Trophoblast cell (in vitro differentiated cells and primary cell): Measurements from ENCODE around the gene TDG.
"Not testable (repeated sequence)": the region's sequence is repeated elsewhere in the genome, so short reads cannot be mapped to it uniquely, and the experiment has no call there.

Experiments
- DNase-seq, 2 donors: peaks; one replicate each; pipeline ENCODE4 v3.0.0-alpha.2; 2016
- H2AFZ ChIP-seq: 2 replicates; pipeline ENCODE4 v1.6.1; 2013; ENCODE audit warnings: low read length, moderate library complexity, mild to moderate bottlenecking; ENCODE audit not compliant: insufficient read depth, poor library complexity
- H2AK5ac ChIP-seq: 2 replicates; pipeline ENCODE4 v1.6.1; 2013; ENCODE audit warnings: mild to moderate bottlenecking, low read length
- H2BK120ac ChIP-seq: 2 replicates; pipeline ENCODE4 v1.6.1; 2013; ENCODE audit warnings: low read length, mild to moderate bottlenecking, moderate library complexity; ENCODE audit not compliant: insufficient read depth, poor library complexity
- H2BK12ac ChIP-seq: 2 replicates; pipeline ENCODE4 v1.6.1; 2013; ENCODE audit warnings: mild to moderate bottlenecking, low read length, moderate library complexity
- H2BK5ac ChIP-seq: 2 replicates; pipeline ENCODE4 v1.6.1; 2013; ENCODE audit warnings: low read length, low read depth, moderate library complexity, mild to moderate bottlenecking; ENCODE audit not compliant: poor library complexity
- H3K14ac ChIP-seq: 2 replicates; pipeline ENCODE4 v1.6.1; 2013; ENCODE audit warnings: mild to moderate bottlenecking, low read length
- H3K18ac ChIP-seq: 2 replicates; pipeline ENCODE4 v1.6.1; 2013; ENCODE audit warnings: mild to moderate bottlenecking, low read length
- H3K23ac ChIP-seq: 2 replicates; pipeline ENCODE4 v1.6.1; 2013; ENCODE audit warnings: low read length
- H3K27ac ChIP-seq: 2 replicates; pipeline ENCODE4 v1.5.1; 2013; ENCODE audit warnings: low read depth, mild to moderate bottlenecking, inconsistent platforms, low read length, moderate library complexity
- H3K27me3 ChIP-seq: 2 replicates; pipeline ENCODE4 v1.6.1; 2013; ENCODE audit warnings: inconsistent platforms, mild to moderate bottlenecking, low read length, moderate library complexity; ENCODE audit not compliant: insufficient read depth
- H3K36me3 ChIP-seq, 2 experiments: 1 replicate in 1 of 2; 2 replicates in 1 of 2; pipeline ENCODE4 v1.6.1; 2013; ENCODE audit warnings: low read length in 2 of 2, mild to moderate bottlenecking in 2 of 2, moderate library complexity in 1 of 2; ENCODE audit not compliant: insufficient read depth in 2 of 2, control insufficient read depth in 1 of 2
- H3K4ac ChIP-seq: 2 replicates; pipeline ENCODE4 v1.6.1; 2013; ENCODE audit warnings: low read depth, mild to moderate bottlenecking, low read length, moderate library complexity
- H3K4me1 ChIP-seq, 2 experiments: 1 replicate in 1 of 2; 2 replicates in 1 of 2; pipeline ENCODE4 v1.6.1; 2013; ENCODE audit warnings: low read length in 2 of 2, mild to moderate bottlenecking in 2 of 2, moderate library complexity in 1 of 2; ENCODE audit not compliant: insufficient read depth in 2 of 2, control insufficient read depth in 1 of 2
- H3K4me2 ChIP-seq: 2 replicates; pipeline ENCODE4 v1.6.1; 2013; ENCODE audit warnings: inconsistent platforms, mild to moderate bottlenecking, low read length, moderate library complexity
- H3K4me3 ChIP-seq: 2 replicates; pipeline ENCODE4 v1.5.1; 2013; ENCODE audit warnings: mild to moderate bottlenecking, low read depth, low read length, inconsistent platforms
- H3K79me1 ChIP-seq: one replicate; pipeline ENCODE4 v1.6.1; 2013; ENCODE audit warnings: low read length
- H3K79me2 ChIP-seq: 2 replicates; pipeline ENCODE4 v1.6.1; 2013; ENCODE audit warnings: low read length, mild to moderate bottlenecking; ENCODE audit not compliant: control insufficient read depth, insufficient read depth, poor library complexity
- H3K9ac ChIP-seq: 2 replicates; pipeline ENCODE4 v1.6.1; 2013; ENCODE audit warnings: mild to moderate bottlenecking, low read length
- H3K9me3 ChIP-seq: 2 replicates; pipeline ENCODE4 v1.6.1; 2013; ENCODE audit warnings: low read depth, mild to moderate bottlenecking, control low read depth, inconsistent platforms, low read length; ENCODE audit not compliant: insufficient read depth
- H4K12ac ChIP-seq: 2 replicates; pipeline ENCODE4 v1.6.1; 2013; ENCODE audit warnings: low read depth, mild to moderate bottlenecking, low read length, moderate library complexity
- H4K8ac ChIP-seq: 2 replicates; pipeline ENCODE4 v1.6.1; 2013; ENCODE audit warnings: low read depth, mild to moderate bottlenecking, low read length, moderate library complexity
- H4K91ac ChIP-seq: one replicate; pipeline ENCODE4 v1.6.1; 2013; ENCODE audit warnings: low read depth, mild to moderate bottlenecking, low read length, moderate library complexity
- WGBS: extraction: QIAGEN DNeasy Blood & Tissue Kit; methylation state at CpG from one replicate; pipeline ENCODE4 v1.1.7; 2013; ENCODE audit warnings: missing lambda C conversion rate; ENCODE audit not compliant: insufficient read length, insufficient coverage; ENCODE audit errors: extremely low coverage; 5-methylcytosine and 5-hydroxymethylcytosine counted together

Gene TDG

DNA sequence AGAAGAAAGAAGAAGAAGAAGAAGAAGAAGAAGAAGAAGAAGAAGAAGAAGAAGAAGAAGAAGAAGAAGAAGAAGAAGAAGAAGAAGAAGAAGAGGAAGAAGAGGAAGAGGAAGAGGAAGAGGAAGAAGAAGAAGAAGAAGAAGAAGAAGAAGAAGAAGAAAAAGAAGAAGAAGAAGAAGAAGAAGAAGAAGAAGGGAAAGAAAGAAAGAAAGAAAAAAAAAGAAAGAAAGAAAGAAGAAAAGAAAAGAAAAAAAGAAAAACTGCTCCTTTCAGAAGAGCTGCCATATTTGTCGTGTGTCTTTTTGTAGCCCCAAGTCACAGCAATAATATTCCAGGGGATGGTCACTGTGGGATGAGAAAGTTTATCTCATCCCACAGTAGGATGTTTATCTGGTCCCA, 56.2 kb downstream of the TDG start:
- not testable (repeated sequence) for H2BK120ac ChIP-seq, H2BK5ac ChIP-seq, H3K4me2 ChIP-seq, H3K14ac ChIP-seq, DNase-seq, H3K4me1 ChIP-seq, H3K18ac ChIP-seq, H3K36me3 ChIP-seq, H2BK12ac ChIP-seq, H3K79me1 ChIP-seq, H3K4ac ChIP-seq, H3K4me3 ChIP-seq, H3K27ac ChIP-seq, H3K79me2 ChIP-seq, H3K23ac ChIP-seq, H4K12ac ChIP-seq, H3K27me3 ChIP-seq, H4K8ac ChIP-seq, H3K9ac ChIP-seq, H4K91ac ChIP-seq, H2AFZ ChIP-seq, H2AK5ac ChIP-seq, H3K9me3 ChIP-seq
- WGBS: no CpG with 5 or more reads among the region's 1 CpG

GRCh38 chr12:104022786-104023185, 57.1 kb downstream of the TDG start:
- WGBS: no CpG with 5 or more reads among the region's 3 CpGs
- no peak for DNase-seq
- Histone ChIP-seq H3K4me2 (no peak overlapping the region), H4K91ac (no peak overlapping the region), H3K23ac (no peak overlapping the region), H3K9ac (no peak overlapping the region), H3K36me3 (no peaks in the 10 kb centered on the region), H3K27me3 (no peaks in the 10 kb centered on the region), H2AFZ (no peak overlapping the region), H3K4ac (no peak overlapping the region), H4K12ac (no peak overlapping the region), H2AK5ac (no peak overlapping the region), H3K4me3 (no peak overlapping the region), H3K79me2 (no peaks in the 10 kb centered on the region), H3K14ac (no peak overlapping the region), H2BK120ac (no peak overlapping the region), H3K18ac (no peak overlapping the region), H3K9me3 (peaks cover 2% of the 10 kb centered on the region), H3K79me1 (no peaks in the 10 kb centered on the region), H2BK12ac (no peak overlapping the region), H3K27ac (no peak overlapping the region), H2BK5ac (no peak overlapping the region), H3K4me1 (no peaks in the 10 kb centered on the region), H4K8ac (no peak overlapping the region)

GRCh38 chr12:104023710-104024109, 58.0 kb downstream of the TDG start:
- Histone ChIP-seq H4K91ac (no peak overlapping the region), H3K14ac (no peak overlapping the region), H3K4me1 (no peaks in the 10 kb centered on the region), H2AFZ (no peak overlapping the region), H2BK5ac (no peak overlapping the region), H3K27ac (no peak overlapping the region), H3K23ac (no peak overlapping the region), H3K18ac (no peak overlapping the region), H2BK12ac (no peak overlapping the region), H3K27me3 (no peaks in the 10 kb centered on the region), H4K12ac (no peak overlapping the region), H3K9me3 (peaks cover 2% of the 10 kb centered on the region), H3K4me2 (no peak overlapping the region), H3K9ac (no peak overlapping the region), H2AK5ac (no peak overlapping the region), H3K4ac (no peak overlapping the region), H3K4me3 (no peak overlapping the region), H3K36me3 (no peaks in the 10 kb centered on the region), H3K79me1 (no peaks in the 10 kb centered on the region), H4K8ac (no peak overlapping the region), H2BK120ac (no peak overlapping the region), H3K79me2 (no peaks in the 10 kb centered on the region)
- no peak for DNase-seq
- WGBS: no CpG with 5 or more reads among the region's 2 CpGs

DNA sequence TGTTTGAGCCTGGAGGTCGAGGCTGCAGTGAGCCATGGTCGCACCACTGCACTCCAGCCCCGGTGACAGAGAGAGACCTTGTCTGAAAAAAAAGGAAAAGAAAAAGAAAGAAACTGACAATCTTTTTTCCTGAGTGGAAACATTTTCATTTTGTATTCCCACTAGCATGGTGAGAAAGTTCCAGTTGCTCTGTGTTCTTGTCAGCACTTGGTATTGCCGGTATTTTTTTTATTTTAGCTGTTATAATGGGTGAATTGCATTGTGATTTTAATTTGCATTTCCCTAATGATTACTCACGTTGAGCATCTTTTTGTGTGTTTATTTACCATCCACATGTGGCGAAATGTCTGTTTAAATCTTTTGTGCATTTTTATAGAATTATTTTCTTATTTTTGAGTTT, 58.7 kb downstream of the TDG start:
- Histone ChIP-seq H3K27me3 (no peaks in the 10 kb centered on the region), H3K9me3 (peaks cover 2% of the 10 kb centered on the region), H2BK5ac (no peak overlapping the region), H2AFZ (no peak overlapping the region), H4K8ac (no peak overlapping the region), H2BK120ac (no peak overlapping the region), H3K18ac (no peak overlapping the region), H3K4ac (no peak overlapping the region), H3K79me2 (no peaks in the 10 kb centered on the region), H3K4me2 (no peak overlapping the region), H2AK5ac (no peak overlapping the region), H3K79me1 (no peaks in the 10 kb centered on the region), H2BK12ac (no peak overlapping the region), H3K27ac (no peak overlapping the region), H3K9ac (no peak overlapping the region), H3K14ac (no peak overlapping the region), H3K4me1 (no peaks in the 10 kb centered on the region), H4K91ac (no peak overlapping the region), H4K12ac (no peak overlapping the region), H3K36me3 (no peaks in the 10 kb centered on the region), H3K4me3 (no peak overlapping the region), H3K23ac (no peak overlapping the region)
- WGBS: no CpG with 5 or more reads among the region's 6 CpGs
- DNase-seq: no peak
